PFSK-1 (cell line): Measurements from ENCODE around the gene ITPKB.

Source experiments
- FOXP2 ChIP-seq: optimal IDR thresholded peaks from 2 replicates; pipeline ENCODE3; 2011; ENCODE audit warnings: borderline replicate concordance, control low read depth, inconsistent platforms; ENCODE audit not compliant: insufficient read depth; ENCODE audit errors: extremely low read length, extremely low read depth
- POLR2AphosphoS5 ChIP-seq: IDR thresholded peaks from 2 replicates; pipeline ENCODE4 v1.6.1; 2012; ENCODE audit warnings: low read depth, mild to moderate bottlenecking, control low read depth, low read length, moderate library complexity
- SIN3A ChIP-seq: IDR thresholded peaks from 2 replicates; pipeline ENCODE4 v1.6.1; 2012; ENCODE audit warnings: mild to moderate bottlenecking, low read length, moderate library complexity, borderline replicate concordance; ENCODE audit not compliant: insufficient read depth
- TAF1 ChIP-seq: IDR thresholded peaks from 2 replicates; pipeline ENCODE4 v1.6.1; 2012; ENCODE audit warnings: low read length, control low read depth, borderline replicate concordance; ENCODE audit not compliant: insufficient read depth
- TF ChIP-seq, protein P1 (sequence below), 2 experiments: IDR thresholded peaks; 2 replicates each; pipeline versions ENCODE4 v1.6.1 to v1.8.0; 2011 to 2012; ENCODE audit warnings: low read depth in 2 of 2, low read length in 2 of 2, control low read depth in 1 of 2, inconsistent platforms in 1 of 2, mild to moderate bottlenecking in 1 of 2, moderate library complexity in 1 of 2; ENCODE audit not compliant: insufficient read depth in 1 of 2

Gene ITPKB

DNA sequence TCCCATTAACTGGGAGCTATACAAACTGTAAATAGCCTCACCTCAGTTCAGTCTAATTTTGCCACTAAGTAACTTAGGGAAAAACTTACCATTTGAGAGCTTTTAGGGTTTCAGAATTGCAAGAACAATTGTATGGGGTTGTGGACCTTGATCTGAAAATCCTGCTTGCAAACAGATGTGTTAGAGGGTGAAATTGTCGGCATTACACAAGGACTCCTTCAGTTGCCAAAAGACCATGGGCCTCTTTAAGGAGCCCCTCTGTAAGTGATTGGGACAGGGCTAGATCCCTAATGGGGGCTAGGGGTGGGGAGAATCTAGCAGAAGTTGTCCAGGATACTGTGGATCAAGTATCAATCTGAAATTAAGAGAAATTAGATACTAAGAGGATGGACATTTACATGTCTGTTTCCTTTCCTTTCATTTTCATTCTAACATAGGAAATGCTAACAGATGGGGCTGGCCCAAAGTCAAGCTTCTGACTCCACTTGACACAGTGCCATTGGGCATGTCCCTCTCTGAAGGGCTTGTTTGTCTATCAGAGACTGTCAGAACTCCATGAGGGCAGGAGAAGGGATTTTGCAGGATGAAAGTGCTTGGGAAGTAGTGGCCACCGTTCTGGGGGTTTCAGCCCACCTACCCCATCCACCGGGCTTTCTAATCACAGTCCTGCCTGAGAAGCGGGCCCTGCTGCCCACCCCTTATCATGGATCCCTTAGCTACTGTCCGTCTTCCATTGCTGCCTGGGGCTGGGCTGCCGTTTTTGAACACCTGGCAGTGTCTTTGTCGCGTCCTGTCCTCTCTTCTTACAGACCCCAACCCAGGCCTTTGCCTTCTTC lies 135.8 kb downstream of the ITPKB start:
- TF ChIP-seq FOXP2 = no peak

DNA sequence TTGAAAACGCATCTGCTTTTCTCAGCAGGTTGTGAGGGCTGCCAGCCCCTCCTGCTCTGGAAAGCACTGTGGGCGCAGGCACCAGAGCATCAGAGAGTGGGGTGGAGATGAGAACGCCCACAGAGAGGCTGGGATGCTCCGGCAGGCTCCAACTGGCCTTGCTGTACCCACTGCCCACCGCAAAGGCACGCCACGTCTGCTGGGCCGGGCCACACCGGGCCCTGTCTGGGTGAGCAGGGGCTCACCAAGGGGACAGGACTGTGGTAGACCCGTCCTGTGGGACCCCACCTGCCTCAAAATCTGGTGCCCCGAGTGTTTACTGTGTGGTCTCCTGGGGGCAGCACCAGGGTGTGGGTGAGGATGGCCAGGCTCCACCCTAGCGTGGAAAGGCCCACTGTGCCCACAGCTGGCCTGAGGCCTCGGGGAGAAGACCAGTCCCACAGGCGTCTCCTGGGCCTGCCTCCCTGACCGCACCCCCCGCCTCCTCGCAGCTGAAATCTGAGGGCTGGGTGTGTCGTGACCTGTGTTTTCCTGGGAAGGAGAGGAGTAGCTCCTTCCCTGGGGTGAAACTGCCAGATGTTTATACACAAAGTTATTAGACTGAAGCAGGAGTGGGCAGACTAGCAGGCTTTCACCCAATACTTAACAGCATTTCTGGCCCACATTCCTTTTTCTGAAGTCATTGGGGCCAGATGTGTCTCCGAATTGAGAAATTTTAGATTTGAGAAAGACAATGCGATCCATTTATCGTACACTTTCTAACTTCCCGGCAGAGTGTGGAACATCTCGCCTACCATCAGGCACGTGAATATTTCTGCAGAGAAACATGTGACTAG lies 136.7 kb downstream of the ITPKB start:
- TF ChIP-seq FOXP2 (no peak), SIN3A (no peak), TAF1 (no peak), POLR2AphosphoS5 (no peak)
- TF ChIP-seq, protein P1, sequence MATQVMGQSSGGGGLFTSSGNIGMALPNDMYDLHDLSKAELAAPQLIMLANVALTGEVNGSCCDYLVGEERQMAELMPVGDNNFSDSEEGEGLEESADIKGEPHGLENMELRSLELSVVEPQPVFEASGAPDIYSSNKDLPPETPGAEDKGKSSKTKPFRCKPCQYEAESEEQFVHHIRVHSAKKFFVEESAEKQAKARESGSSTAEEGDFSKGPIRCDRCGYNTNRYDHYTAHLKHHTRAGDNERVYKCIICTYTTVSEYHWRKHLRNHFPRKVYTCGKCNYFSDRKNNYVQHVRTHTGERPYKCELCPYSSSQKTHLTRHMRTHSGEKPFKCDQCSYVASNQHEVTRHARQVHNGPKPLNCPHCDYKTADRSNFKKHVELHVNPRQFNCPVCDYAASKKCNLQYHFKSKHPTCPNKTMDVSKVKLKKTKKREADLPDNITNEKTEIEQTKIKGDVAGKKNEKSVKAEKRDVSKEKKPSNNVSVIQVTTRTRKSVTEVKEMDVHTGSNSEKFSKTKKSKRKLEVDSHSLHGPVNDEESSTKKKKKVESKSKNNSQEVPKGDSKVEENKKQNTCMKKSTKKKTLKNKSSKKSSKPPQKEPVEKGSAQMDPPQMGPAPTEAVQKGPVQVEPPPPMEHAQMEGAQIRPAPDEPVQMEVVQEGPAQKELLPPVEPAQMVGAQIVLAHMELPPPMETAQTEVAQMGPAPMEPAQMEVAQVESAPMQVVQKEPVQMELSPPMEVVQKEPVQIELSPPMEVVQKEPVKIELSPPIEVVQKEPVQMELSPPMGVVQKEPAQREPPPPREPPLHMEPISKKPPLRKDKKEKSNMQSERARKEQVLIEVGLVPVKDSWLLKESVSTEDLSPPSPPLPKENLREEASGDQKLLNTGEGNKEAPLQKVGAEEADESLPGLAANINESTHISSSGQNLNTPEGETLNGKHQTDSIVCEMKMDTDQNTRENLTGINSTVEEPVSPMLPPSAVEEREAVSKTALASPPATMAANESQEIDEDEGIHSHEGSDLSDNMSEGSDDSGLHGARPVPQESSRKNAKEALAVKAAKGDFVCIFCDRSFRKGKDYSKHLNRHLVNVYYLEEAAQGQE (IDR thresholded peaks at IDR 0.05; ENCODE audit: insufficient read depth in 1 of 2, low read depth in 2 of 2, low read length in 2 of 2) = no peak

DNA sequence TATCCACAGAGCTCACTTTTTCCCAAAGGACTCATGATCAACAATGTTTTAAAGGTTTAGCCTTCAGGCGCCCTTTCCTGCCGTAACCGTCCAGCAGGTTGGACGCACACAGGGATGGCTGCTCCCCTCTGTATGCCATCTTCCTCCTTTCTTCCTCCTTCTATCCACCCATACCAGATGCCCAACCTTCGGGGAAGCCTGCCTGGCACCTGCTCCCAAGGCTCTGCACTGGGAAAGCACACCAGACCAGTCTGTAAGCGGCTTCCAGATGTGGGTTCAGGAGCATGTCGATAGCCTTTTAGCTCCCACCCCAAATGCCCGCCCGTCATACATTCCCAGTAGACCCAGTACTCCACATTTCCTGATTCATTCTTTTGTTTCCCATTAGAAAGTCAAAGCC lies 137.6 kb downstream of the ITPKB start:
- TF ChIP-seq FOXP2 = no peak
- TF ChIP-seq, protein P1 (IDR thresholded peaks at IDR 0.05; ENCODE audit: insufficient read depth in 1 of 2, low read depth in 2 of 2, low read length in 2 of 2) = no peak
- no peak for TF ChIP-seq SIN3A
- no peak for TF ChIP-seq TAF1
- no peak for TF ChIP-seq POLR2AphosphoS5

DNA sequence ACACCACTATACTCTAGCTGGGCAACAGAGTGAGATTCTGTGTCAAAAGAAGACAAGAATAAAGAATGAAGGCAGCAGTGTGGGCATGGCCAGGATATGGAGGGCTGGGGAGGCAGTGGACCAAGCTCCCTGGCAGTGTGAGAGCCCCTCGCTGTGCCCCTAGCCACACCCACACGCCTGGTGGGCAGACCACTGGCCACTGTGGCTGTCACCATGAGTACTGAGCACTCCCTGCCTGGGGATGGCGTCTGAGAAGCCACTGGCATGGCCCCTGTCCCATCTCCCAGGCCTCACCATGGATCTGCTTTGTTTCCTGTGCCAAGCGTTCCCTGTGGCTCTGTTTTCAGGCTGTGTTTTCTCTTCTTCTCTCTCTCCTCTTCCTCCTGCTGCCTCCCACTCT lies 138.8 kb downstream of the ITPKB start:
- TF ChIP-seq SIN3A (no peak), TAF1 (no peak), POLR2AphosphoS5 (no peak), FOXP2 (no peak)
- TF ChIP-seq, protein P1 (IDR thresholded peaks at IDR 0.05; ENCODE audit: insufficient read depth in 1 of 2, low read depth in 2 of 2, low read length in 2 of 2) = no peak

DNA sequence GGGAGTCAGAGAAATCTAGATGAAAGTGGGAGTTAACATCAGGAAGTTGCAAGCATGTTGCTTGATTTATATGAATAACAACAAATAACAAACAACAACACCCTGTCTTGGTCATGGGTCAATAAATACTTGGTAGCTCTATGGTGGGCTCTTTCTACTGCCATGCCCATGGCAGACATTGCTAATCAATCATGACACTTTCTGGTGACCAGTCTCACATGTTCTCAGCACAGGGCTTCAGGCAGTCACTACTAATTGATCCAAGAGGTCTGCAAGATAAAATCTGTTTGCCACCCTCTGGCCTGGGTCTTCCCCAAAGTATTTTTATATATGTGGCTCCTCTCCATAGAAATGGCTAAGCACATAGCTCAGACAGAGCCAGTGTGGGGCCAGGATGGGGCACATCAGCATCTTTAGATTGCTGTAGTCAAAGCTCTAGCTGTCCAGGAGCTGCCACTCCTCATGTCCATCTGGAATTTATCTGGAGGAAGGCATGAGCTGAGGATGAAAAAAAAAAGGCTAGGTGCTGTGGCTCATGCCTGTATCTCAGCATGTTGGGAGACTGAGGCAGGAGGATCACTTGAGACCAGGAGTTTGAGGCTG lies 139.3 kb downstream of the ITPKB start:
- TF ChIP-seq FOXP2 (no peak), TAF1 (no peak), POLR2AphosphoS5 (no peak), SIN3A (no peak)
- TF ChIP-seq, protein P1 (IDR thresholded peaks at IDR 0.05; ENCODE audit: insufficient read depth in 1 of 2, low read depth in 2 of 2, low read length in 2 of 2) = no peak
